Activated naive CD4-positive, alpha-beta T cell treated with anti-CD3 and anti-CD28 coated beads, Interleukin-2, amount 10 ng/mL, durations not matched to agents 7 days and 5 days (primary cell): ENCODE data around the gene HMGN4.
A peak's percentile ranks its signal among the peaks of the same experiment; 100 is the strongest.

ENCODE experiments used
- CTCF ChIA-PET: fragments of 350-600 bp; sonication (Branson Sonifier 250); formaldehyde crosslinking; loops from one replicate; lab custom pipeline; 2021; ENCODE audit warnings: antibody characterized with exemption; lab: Charles Lee
- DNase-seq: peaks from one replicate; pipeline ENCODE4 v3.0.0-alpha.2; 2020
- H3K27ac Mint-ChIP-seq: one replicate; pipeline ENCODE4 v1.8.0; 2021; ENCODE audit warnings: mild to moderate bottlenecking, moderate library complexity, mixed read lengths
- H3K27me3 Mint-ChIP-seq: one replicate; pipeline ENCODE4 v1.8.0; 2021; ENCODE audit warnings: mild to moderate bottlenecking, mixed read lengths
- H3K36me3 Mint-ChIP-seq: one replicate; pipeline ENCODE4 v1.8.0; 2021; ENCODE audit warnings: mixed read lengths
- H3K4me1 Mint-ChIP-seq: one replicate; pipeline ENCODE4 v1.8.0; 2021; ENCODE audit warnings: mixed read lengths
- H3K4me3 Mint-ChIP-seq: one replicate; pipeline ENCODE4 v1.8.0; 2021; ENCODE audit warnings: mild to moderate bottlenecking, moderate library complexity, mixed read lengths
- H3K9me3 Mint-ChIP-seq: one replicate; pipeline ENCODE4 v1.8.0; 2021; ENCODE audit warnings: mixed read lengths

The HMGN4 gene

GRCh38 chr6:26550250-26550993, 12.3 kb downstream of the HMGN4 start:
- peak; percentile 63 for DNase-seq
- CTCF ChIA-PET, result interaction anchor here (0.9 kb wide), 1 partner anchor 18 kb away, joined by 3 read pairs; no protein-coding TSS in a partner anchor
- H3K27ac Mint-ChIP-seq, result peak overlapping the region; percentile 42
- H3K4me1 Mint-ChIP-seq, result peaks cover 23% of the 10 kb centered on the region
- H3K4me3 Mint-ChIP-seq, result peak overlapping the region; percentile 84
- H3K27me3 Mint-ChIP-seq, result no peaks in the 10 kb centered on the region
- no peaks in the 10 kb centered on the region for H3K9me3 Mint-ChIP-seq
- H3K36me3 Mint-ChIP-seq, result peaks cover 16% of the 10 kb centered on the region

GRCh38 chr6:26552205-26552604, 14.0 kb downstream of the HMGN4 start:
- Mint-ChIP-seq H3K27me3 (peaks cover 6% of the 10 kb centered on the region), H3K27ac (no peak overlapping the region), H3K4me3 (no peak overlapping the region), H3K36me3 (no peaks in the 10 kb centered on the region), H3K9me3 (no peaks in the 10 kb centered on the region), H3K4me1 (peaks cover 30% of the 10 kb centered on the region)
- DNase-seq, result no peak
- CTCF ChIA-PET, result interaction anchor here (1.7 to 2.0 kb wide), 2 partner anchors 15 to 211 kb away, joined by 4 to 8 read pairs; no protein-coding TSS in a partner anchor

DNA sequence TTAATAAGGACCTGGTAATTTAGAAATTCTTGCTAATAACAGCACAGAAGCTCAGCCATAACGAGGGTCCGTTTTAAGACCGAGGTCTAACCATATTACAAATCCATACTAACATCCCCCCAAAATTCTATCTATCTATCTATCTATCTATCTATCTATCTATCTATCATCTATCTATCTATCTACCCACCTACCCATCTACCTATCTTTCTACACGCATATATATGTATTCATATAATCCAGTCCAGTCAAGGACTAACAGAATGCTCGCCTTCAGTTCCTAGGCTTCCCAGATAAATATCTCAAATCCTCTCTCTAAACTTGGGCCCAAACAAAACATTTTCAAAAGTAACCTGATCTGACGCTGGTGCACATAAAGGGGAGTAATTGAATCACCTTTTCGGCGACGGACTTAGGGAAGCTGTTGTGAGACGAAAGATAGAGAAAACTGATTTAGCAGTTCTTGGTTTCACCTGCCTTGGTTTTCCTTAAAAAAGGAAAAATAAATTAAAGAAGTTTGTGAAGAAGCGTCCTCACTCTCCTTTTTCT, 14.5 kb downstream of the HMGN4 start:
- Mint-ChIP-seq H3K27ac (no peak overlapping the region), H3K36me3 (no peaks in the 10 kb centered on the region), H3K27me3 (peaks cover 6% of the 10 kb centered on the region), H3K4me3 (no peak overlapping the region), H3K9me3 (no peaks in the 10 kb centered on the region), H3K4me1 (peaks cover 30% of the 10 kb centered on the region)
- CTCF ChIA-PET, result interaction anchor here (1.2 to 2.0 kb wide), 3 partner anchors 15 to 211 kb away, joined by 3 to 8 read pairs (median 4); partner anchors contain the start of gene HMGN4
- DNase-seq, result no peak

- peaks cover 30% of the 10 kb centered on the region for H3K4me1 Mint-ChIP-seq
- no peak overlapping the region for H3K4me3 Mint-ChIP-seq
- no peaks in the 10 kb centered on the region for H3K9me3 Mint-ChIP-seq
- no peak overlapping the region for H3K27ac Mint-ChIP-seq
- peaks cover 6% of the 10 kb centered on the region for H3K27me3 Mint-ChIP-seq
- peak; percentile 78 for DNase-seq
- H3K36me3 Mint-ChIP-seq, result no peaks in the 10 kb centered on the region
- CTCF ChIA-PET, result interaction anchor here (1.0 to 2.3 kb wide), 6 partner anchors 15 to 379 kb away, joined by 3 to 11 read pairs (median 4); partner anchors contain the start of gene HMGN4
Measured at GRCh38 chr6:26553264-26553634, 15.1 kb downstream of the HMGN4 start.

DNA sequence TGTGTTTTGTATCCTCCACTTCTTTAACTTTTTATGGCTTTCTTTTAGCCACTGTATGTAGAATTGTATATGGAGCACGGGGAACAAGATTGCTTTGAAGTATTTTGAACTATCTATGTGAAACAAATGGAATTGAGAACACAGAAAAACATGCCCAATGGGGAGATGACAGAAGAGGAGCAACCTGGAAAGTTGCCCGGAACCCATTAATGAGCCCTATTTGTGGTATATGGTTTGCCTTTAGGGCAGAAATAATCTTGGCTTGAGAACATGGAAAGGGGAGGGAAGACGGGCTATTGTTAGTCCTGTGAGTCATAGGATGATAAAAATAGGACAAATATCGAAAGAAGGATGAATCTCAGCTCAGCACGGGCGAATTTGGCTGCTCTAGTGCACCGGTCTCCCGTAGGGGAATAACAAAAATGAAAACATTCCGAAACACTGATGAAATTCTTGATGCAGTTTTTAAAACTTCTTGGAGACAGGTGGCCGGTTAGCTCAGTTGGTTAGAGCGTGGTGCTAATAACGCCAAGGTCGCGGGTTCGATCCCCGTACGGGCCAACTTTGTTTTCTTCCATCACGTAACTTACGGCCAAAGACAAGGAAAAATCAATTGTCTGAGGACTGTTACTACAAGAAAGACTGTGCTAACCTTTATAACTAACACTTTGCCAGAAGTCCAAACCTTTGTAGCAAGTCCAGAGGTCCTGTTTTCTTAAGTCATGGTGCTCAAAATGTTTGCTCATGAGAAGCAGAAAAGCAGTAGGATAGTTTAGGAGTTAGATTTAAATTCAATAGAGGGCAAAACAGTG, 15.7 kb downstream of the HMGN4 start:
- H3K4me1 Mint-ChIP-seq, result peaks cover 30% of the 10 kb centered on the region
- peak; percentile 82 for DNase-seq
- H3K27me3 Mint-ChIP-seq, result peaks cover 6% of the 10 kb centered on the region
- no peak overlapping the region for H3K4me3 Mint-ChIP-seq
- no peak overlapping the region for H3K27ac Mint-ChIP-seq
- CTCF ChIA-PET, result interaction anchor here (1.0 to 2.3 kb wide), 9 partner anchors 13 to 379 kb away, joined by 3 to 11 read pairs (median 4); partner anchors contain the start of gene HMGN4
- no peaks in the 10 kb centered on the region for H3K36me3 Mint-ChIP-seq
- no peaks in the 10 kb centered on the region for H3K9me3 Mint-ChIP-seq

- CTCF ChIA-PET, result interaction anchor here (1.0 to 2.3 kb wide), 6 partner anchors 12 to 380 kb away, joined by 3 to 11 read pairs (median 4); no protein-coding TSS in a partner anchor
- Mint-ChIP-seq H3K4me1 (peaks cover 28% of the 10 kb centered on the region), H3K27ac (no peak overlapping the region), H3K9me3 (no peaks in the 10 kb centered on the region), H3K27me3 (peaks cover 6% of the 10 kb centered on the region), H3K4me3 (no peak overlapping the region), H3K36me3 (no peaks in the 10 kb centered on the region)
- DNase-seq, result no peak
Measured at GRCh38 chr6:26554447-26554696, 16.2 kb downstream of the HMGN4 start.

GRCh38 chr6:26554697-26555504, 16.7 kb downstream of the HMGN4 start:
- CTCF ChIA-PET, result interaction anchor here (1.0 to 2.3 kb wide), 5 partner anchors 12 to 380 kb away, joined by 3 to 11 read pairs (median 4); no protein-coding TSS in a partner anchor
- H3K4me1 Mint-ChIP-seq, result peaks cover 23% of the 10 kb centered on the region
- peak; percentile 67 for DNase-seq
- H3K9me3 Mint-ChIP-seq, result no peaks in the 10 kb centered on the region
- H3K27me3 Mint-ChIP-seq, result peaks cover 6% of the 10 kb centered on the region
- peak overlapping the region; percentile 63 for H3K4me3 Mint-ChIP-seq
- no peaks in the 10 kb centered on the region for H3K36me3 Mint-ChIP-seq
- peak overlapping the region; percentile 46 for H3K27ac Mint-ChIP-seq

DNA sequence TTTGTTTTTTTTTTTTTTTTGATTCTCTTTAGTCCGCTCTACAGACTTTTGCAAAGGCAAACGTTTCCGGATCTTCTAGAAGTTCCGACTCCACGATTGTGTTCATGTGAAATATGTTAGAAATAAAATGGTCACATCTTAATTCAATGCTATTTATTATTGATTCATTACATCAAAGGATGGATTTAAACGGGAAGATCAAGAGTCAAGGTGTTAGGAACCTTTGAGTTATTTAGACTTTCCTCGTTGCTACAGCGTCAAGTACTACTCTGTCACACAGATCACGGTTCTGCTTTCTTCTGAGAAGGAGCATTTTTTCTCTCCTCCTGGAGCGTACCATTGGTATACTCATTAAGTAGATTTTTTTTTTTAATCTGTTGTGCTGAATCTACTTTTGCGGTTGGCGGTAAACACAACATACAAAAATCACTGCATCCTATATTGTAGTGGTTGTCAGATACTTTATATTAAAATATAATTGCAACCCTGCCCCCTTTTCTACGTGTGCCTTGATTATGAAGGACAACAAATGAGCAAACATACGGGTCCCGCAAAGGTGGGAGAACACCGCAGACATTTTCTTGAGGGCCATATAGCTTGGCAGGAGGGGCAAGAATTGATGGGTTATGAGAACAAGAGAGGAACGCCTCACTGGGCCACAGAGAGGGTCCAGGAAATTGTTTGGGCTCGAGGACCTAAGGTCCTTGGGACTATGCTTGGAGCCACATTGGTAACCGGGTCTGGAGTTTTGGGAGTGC, 17.5 kb downstream of the HMGN4 start:
- Mint-ChIP-seq H3K9me3 (no peaks in the 10 kb centered on the region), H3K4me1 (peaks cover 17% of the 10 kb centered on the region), H3K4me3 (peak overlapping the region; percentile 63), H3K27ac (peak overlapping the region; percentile 46), H3K36me3 (no peaks in the 10 kb centered on the region), H3K27me3 (peaks cover 6% of the 10 kb centered on the region)
- CTCF ChIA-PET, result interaction anchor here (2.3 kb wide), 1 partner anchor 13 kb away, joined by 11 read pairs; no protein-coding TSS in a partner anchor
- DNase-seq, result no peak

DNA sequence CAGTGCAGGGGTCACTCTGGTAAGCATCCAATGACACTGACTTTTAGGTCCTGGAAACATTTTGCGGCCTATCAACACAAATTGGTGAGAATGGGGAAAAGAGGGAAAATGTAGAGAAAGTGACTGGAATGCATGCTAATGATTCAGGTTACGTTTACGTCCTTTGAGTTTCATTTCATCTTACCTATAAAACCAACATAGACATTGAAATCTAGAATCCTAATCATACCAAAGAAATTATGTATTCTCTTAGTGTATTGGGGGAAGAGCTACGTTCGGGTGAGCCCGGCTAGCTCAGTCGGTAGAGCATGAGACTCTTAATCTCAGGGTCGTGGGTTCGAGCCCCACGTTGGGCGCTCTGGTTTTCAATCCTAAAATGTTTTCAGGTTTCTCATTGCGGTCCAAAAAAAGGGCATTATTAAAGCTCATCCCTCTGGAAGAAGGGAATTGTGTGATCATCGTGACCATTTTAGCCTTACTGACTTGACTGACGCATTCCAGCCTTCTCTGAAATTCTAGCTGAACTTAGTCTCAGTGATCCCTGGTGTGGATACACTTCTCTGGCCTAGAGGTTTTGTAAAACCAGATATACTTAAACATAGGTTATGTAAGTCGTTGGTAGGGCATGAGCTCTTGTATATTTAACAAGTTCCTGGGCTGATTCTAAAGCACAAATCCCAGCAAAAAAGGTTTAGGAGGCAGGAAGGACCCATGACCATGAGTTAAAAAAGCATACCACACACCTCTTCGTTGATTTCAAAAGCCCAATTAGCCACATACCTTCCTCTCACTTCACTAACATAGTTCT, 18.3 kb downstream of the HMGN4 start:
- Mint-ChIP-seq H3K27ac (no peak overlapping the region), H3K4me1 (peaks cover 12% of the 10 kb centered on the region), H3K9me3 (no peaks in the 10 kb centered on the region), H3K27me3 (peaks cover 8% of the 10 kb centered on the region), H3K4me3 (no peak overlapping the region), H3K36me3 (no peaks in the 10 kb centered on the region)
- CTCF ChIA-PET, result interaction anchor here (1.2 kb wide), 1 partner anchor 13 kb away, joined by 6 read pairs; no protein-coding TSS in a partner anchor
- DNase-seq, result no peak

- H3K36me3 Mint-ChIP-seq, result no peaks in the 10 kb centered on the region
Measured at GRCh38 chr6:26561533-26562466, 23.6 kb downstream of the HMGN4 start.

DNA sequence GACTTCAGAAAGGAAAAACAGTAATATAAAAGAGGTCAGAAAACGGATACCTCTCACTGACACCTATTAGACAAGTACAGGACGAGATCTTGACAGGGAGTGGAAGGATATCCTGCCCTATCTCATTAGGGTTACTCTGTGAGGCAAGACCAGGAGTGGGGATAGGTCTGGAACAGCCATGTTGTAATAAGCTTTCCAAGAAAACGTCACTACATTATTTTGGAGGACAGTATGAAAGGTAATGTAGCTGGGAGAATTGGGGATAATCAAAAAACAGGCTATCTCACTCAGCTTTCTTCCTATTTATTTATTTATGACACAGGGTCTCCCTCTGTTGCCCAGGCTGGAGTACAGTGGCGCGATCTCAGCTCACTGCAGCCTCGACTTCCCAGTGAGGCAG, 25.3 kb downstream of the HMGN4 start:
- Mint-ChIP-seq H3K27ac (no peak overlapping the region), H3K9me3 (no peaks in the 10 kb centered on the region)

More at GRCh38 chr6:26561533-26562466, 23.6 kb downstream of the HMGN4 start:
- no peak for DNase-seq
- H3K27ac Mint-ChIP-seq, result no peak overlapping the region
- CTCF ChIA-PET, result interaction anchor here (0.5 to 0.8 kb wide), 2 partner anchors 283 to 1211 kb away, joined by 3 read pairs; no protein-coding TSS in a partner anchor
- H3K4me1 Mint-ChIP-seq, result no peaks in the 10 kb centered on the region
- no peaks in the 10 kb centered on the region for H3K9me3 Mint-ChIP-seq
- H3K4me3 Mint-ChIP-seq, result no peak overlapping the region
- H3K27me3 Mint-ChIP-seq, result peaks cover 9% of the 10 kb centered on the region

More for the DNA sequence above, 25.3 kb downstream of the HMGN4 start:
- DNase-seq, result no peak
- Mint-ChIP-seq H3K4me3 (no peak overlapping the region), H3K27me3 (peaks cover 10% of the 10 kb centered on the region), H3K4me1 (peaks cover 5% of the 10 kb centered on the region), H3K36me3 (peaks cover 2% of the 10 kb centered on the region)
- CTCF ChIA-PET, result interaction anchor here (2.0 to 2.2 kb wide), 2 partner anchors 32 to 222 kb away, joined by 7 to 9 read pairs; no protein-coding TSS in a partner anchor
